Measurements from ENCODE around the gene OR8B3.

OR8B3 gene, protein sequence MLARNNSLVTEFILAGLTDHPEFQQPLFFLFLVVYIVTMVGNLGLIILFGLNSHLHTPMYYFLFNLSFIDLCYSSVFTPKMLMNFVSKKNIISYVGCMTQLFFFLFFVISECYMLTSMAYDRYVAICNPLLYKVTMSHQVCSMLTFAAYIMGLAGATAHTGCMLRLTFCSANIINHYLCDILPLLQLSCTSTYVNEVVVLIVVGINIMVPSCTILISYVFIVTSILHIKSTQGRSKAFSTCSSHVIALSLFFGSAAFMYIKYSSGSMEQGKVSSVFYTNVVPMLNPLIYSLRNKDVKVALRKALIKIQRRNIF

GRCh38 chr11:124398924-124399323 is at the start of gene OR8B3:
OR8B3 (minus strand) TSS chr11:124399024; CDS start chr11:124397351, 1,673 bp downstream.
- DNase-seq (ENCODE audit: low spot score in 2 of 2) (no peak), ATAC-seq (ENCODE audit: low read depth) (no peak)
- Mint-ChIP-seq H3K9me3 (no peaks in the 10 kb centered on the region), H3K27ac (no peak within 1 kb of the TSS), H3K4me3 (no peak within 1 kb of the TSS), H3K36me3 (no peaks in the 10 kb centered on the region), H3K4me1 (no peaks in the 10 kb centered on the region), H3K27me3 (no peaks in the 10 kb centered on the region)

DNA sequence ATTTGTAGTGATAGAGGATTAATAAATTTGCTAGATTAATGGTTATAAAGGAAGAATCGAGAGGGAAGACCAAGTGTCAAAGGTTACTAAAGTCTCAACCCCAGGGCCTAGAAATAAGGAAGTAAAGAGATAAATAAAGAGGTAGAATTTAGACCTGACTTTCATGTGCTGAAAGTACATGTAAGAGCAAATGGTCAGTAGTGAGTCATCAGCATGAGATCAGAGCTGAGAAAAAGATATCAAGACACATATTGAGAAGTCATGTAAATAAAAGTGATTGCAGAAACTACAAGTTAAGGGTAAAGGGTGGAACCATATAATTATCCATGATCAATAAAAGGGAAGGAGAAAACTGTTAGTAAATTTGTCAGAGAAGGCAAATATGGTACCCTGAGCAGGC is 48.1 kb upstream of the OR8B3 start:
- Mint-ChIP-seq H3K9me3 (peaks cover 5% of the 10 kb centered on the region), H3K4me3 (no peak overlapping the region), H3K4me1 (no peaks in the 10 kb centered on the region), H3K27me3 (no peaks in the 10 kb centered on the region), H3K36me3 (no peaks in the 10 kb centered on the region), H3K27ac (no peak overlapping the region)
- DNase-seq (ENCODE audit: low spot score in 2 of 2) (no peak), ATAC-seq (ENCODE audit: low read depth) (no peak)

DNA sequence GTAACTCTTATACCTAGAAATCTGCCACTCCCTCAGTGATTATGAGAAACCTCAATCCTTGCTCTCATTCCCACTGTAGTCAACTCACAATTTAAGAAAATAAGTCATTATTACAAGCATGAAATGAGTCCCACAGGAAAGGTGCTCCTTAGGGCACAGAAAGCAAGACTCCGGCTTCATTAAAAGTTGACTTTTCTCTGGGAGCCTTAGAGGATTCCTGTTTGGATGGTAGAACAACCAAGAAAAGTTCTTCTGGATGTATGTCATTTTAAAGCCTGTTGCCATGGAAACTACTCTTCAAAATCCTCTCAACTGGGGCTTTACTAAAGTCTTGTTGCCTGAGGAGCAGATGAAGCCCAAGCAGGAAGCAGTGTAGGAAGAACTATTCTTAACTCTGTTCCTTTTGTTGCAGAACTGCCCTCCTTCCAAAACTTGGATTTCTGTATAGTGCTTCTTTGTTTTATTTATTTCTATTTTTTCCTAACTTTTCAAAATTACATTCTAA is 46.9 kb upstream of the OR8B3 start, which contains the start of gene OR8B8:
Gene OR8B8 (minus strand): TSS at position 51 of the 505 bp plus-strand sequence. CDS start 4,611 bp downstream, outside the sequence.
- no peak for DNase-seq (ENCODE audit: low spot score in 2 of 2)
- Mint-ChIP-seq H3K4me1 (no peaks in the 10 kb centered on the region), H3K4me3 (no peak within 1 kb of the TSS), H3K27me3 (no peaks in the 10 kb centered on the region), H3K27ac (no peak within 1 kb of the TSS), H3K9me3 (peaks cover 1% of the 10 kb centered on the region), H3K36me3 (no peaks in the 10 kb centered on the region)
- ATAC-seq (ENCODE audit: low read depth), result no peak

- H3K27ac Mint-ChIP-seq, result no peak overlapping the region
- H3K4me1 Mint-ChIP-seq, result no peaks in the 10 kb centered on the region
- no peak for DNase-seq (ENCODE audit: low spot score in 2 of 2)
- no peaks in the 10 kb centered on the region for H3K36me3 Mint-ChIP-seq
- peaks cover 2% of the 10 kb centered on the region for H3K9me3 Mint-ChIP-seq
- ATAC-seq (ENCODE audit: low read depth), result no peak
- H3K27me3 Mint-ChIP-seq, result peaks cover 2% of the 10 kb centered on the region
- no peak overlapping the region for H3K4me3 Mint-ChIP-seq
These were observed 44.0 kb upstream of the OR8B3 start for GRCh38 chr11:124442847-124443246.

DNA sequence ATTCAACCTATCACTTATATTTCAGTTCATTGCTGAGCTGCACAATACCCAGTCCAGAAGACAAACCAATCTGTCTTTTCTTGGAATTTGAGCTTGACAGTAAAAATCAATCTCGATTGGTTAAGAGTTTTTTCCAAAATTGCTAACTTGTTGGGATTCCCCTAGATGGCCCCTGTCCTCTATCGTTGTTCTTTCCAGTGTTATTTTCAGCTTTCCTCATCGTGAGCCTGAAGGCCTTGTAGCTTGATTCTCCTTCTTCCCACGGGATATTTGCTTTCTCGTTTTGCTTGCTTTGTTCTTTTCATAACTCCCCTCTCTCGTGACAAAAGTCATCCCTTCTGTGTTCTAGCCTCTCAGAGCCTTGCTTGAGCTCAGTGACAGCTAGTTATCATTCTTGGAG is 43.6 kb upstream of the OR8B3 start:
- H3K36me3 Mint-ChIP-seq, result no peaks in the 10 kb centered on the region
- no peak for ATAC-seq (ENCODE audit: low read depth)
- no peaks in the 10 kb centered on the region for H3K4me1 Mint-ChIP-seq
- DNase-seq (ENCODE audit: low spot score in 2 of 2), result no peak
- peaks cover 2% of the 10 kb centered on the region for H3K27me3 Mint-ChIP-seq
- H3K9me3 Mint-ChIP-seq, result peaks cover 2% of the 10 kb centered on the region
- no peak overlapping the region for H3K4me3 Mint-ChIP-seq
- H3K27ac Mint-ChIP-seq, result no peak overlapping the region

DNA sequence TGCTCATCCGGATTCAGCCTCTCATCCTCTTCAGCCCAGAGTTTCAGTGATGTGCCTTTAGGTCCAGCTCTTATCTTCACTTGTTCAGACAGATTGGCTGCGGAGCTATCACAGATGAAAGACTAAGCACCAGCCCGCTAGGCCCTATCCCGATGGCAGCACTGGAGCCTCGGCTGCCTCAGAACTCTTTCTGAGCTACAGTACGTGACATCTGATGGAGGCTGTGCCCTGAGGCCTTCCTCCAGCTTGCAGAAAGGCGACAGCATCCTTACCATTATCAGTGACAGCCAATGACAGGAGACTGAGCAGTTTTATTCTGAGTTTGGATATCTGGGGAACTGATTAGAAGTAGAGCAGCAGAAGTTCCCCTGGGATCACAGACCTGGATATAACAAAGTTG is 42.7 kb upstream of the OR8B3 start:
- ATAC-seq (ENCODE audit: low read depth), result no peak
- no peaks in the 10 kb centered on the region for H3K36me3 Mint-ChIP-seq

GRCh38 chr11:124441081-124441480 is 42.3 kb upstream of the OR8B3 start:
- no peak overlapping the region for H3K27ac Mint-ChIP-seq
- peaks cover 2% of the 10 kb centered on the region for H3K27me3 Mint-ChIP-seq
- no peaks in the 10 kb centered on the region for H3K4me1 Mint-ChIP-seq
- H3K4me3 Mint-ChIP-seq, result no peak overlapping the region
- peaks cover 2% of the 10 kb centered on the region for H3K9me3 Mint-ChIP-seq
- ATAC-seq (ENCODE audit: low read depth), result no peak
- no peak for DNase-seq (ENCODE audit: low spot score in 2 of 2)
- no peaks in the 10 kb centered on the region for H3K36me3 Mint-ChIP-seq

More for the DNA sequence above, 42.7 kb upstream of the OR8B3 start:
- H3K27ac Mint-ChIP-seq, result no peak overlapping the region
- no peak for DNase-seq (ENCODE audit: low spot score in 2 of 2)
- peaks cover 2% of the 10 kb centered on the region for H3K9me3 Mint-ChIP-seq
- H3K4me3 Mint-ChIP-seq, result no peak overlapping the region
- peaks cover 2% of the 10 kb centered on the region for H3K27me3 Mint-ChIP-seq
- H3K4me1 Mint-ChIP-seq, result no peaks in the 10 kb centered on the region

- ATAC-seq (ENCODE audit: low read depth) (no peak), DNase-seq (ENCODE audit: low spot score in 2 of 2) (no peak)
- H3K4me1 Mint-ChIP-seq, result no peaks in the 10 kb centered on the region
- peaks cover 4% of the 10 kb centered on the region for H3K27me3 Mint-ChIP-seq
- no peak overlapping the region for H3K4me3 Mint-ChIP-seq
- no peak overlapping the region for H3K27ac Mint-ChIP-seq
- H3K36me3 Mint-ChIP-seq, result no peaks in the 10 kb centered on the region
- H3K9me3 Mint-ChIP-seq, result peaks cover 2% of the 10 kb centered on the region
These were observed 41.8 kb upstream of the OR8B3 start for GRCh38 chr11:124440608-124441007.

DNA sequence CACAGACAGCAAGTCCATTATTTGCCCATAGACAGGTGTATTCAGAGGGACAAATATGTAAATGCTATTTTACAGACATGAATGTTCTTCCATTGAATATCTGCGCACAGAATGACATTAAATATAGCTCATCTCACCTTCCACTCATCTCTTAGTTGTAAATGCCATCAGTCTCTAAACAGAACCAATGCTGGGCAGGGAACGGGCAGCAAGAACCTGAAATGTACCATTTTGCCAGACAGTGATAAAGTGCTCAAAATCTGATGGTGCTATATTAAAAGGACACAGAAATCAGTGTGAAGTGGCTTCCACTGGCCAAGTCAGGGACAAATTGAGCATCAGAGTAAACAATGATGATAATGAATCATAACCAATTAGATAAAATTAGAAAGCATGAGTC is 35.9 kb upstream of the OR8B3 start:
- no peak for ATAC-seq (ENCODE audit: low read depth)
- DNase-seq (ENCODE audit: low spot score in 2 of 2), result no peak
- Mint-ChIP-seq H3K4me3 (no peak overlapping the region), H3K4me1 (no peaks in the 10 kb centered on the region), H3K36me3 (no peaks in the 10 kb centered on the region), H3K27ac (no peak overlapping the region), H3K27me3 (peaks cover 8% of the 10 kb centered on the region), H3K9me3 (peaks cover 2% of the 10 kb centered on the region)

DNA sequence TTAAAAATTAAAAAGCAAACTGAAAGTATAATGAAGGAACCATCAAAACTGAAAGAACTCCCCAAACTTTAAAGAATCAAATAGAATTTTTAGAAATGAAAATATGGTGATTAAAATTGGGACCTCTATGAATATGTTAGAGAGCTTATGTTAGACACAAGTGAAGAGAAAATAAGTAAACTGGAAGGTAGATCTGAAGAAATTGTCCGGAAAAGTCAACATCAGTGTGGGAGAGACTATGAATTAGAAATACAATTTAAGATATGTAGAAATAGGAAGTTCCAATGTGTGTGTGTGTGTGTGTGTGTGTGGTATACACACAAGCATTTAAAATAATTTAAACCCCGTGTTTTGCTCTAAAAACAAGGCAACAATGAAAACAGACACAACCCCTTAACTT is 30.8 kb upstream of the OR8B3 start:
- peaks cover 5% of the 10 kb centered on the region for H3K27me3 Mint-ChIP-seq
- no peak for ATAC-seq (ENCODE audit: low read depth)
- H3K27ac Mint-ChIP-seq, result no peak overlapping the region
- H3K4me1 Mint-ChIP-seq, result no peaks in the 10 kb centered on the region
- DNase-seq (ENCODE audit: low spot score in 2 of 2), result no peak
- no peak overlapping the region for H3K4me3 Mint-ChIP-seq
- peaks cover 2% of the 10 kb centered on the region for H3K9me3 Mint-ChIP-seq
- no peaks in the 10 kb centered on the region for H3K36me3 Mint-ChIP-seq

- H3K9me3 Mint-ChIP-seq, result peaks cover under 1% of the 10 kb centered on the region
- H3K4me1 Mint-ChIP-seq, result no peaks in the 10 kb centered on the region
- no peaks in the 10 kb centered on the region for H3K36me3 Mint-ChIP-seq
- no peak within 1 kb of the TSS for H3K4me3 Mint-ChIP-seq
- H3K27ac Mint-ChIP-seq, result no peak within 1 kb of the TSS
- peaks cover 12% of the 10 kb centered on the region for H3K27me3 Mint-ChIP-seq
- ATAC-seq (ENCODE audit: low read depth) (no peak), DNase-seq (ENCODE audit: low spot score in 2 of 2) (no peak)
These were observed 25.6 kb upstream of the OR8B3 start, which contains the start of gene OR8B4 for GRCh38 chr11:124424384-124424921. OR8B4 (minus strand) TSS chr11:124424871; CDS start chr11:124424871, 0 bp downstream.

- DNase-seq (ENCODE audit: low spot score in 2 of 2) (no peak), ATAC-seq (ENCODE audit: low read depth) (no peak)
- Mint-ChIP-seq H3K4me1 (no peaks in the 10 kb centered on the region), H3K4me3 (no peak overlapping the region), H3K27me3 (peaks cover 12% of the 10 kb centered on the region), H3K27ac (no peak overlapping the region), H3K9me3 (no peaks in the 10 kb centered on the region), H3K36me3 (no peaks in the 10 kb centered on the region)
These were observed 22.2 kb upstream of the OR8B3 start for GRCh38 chr11:124421043-124421442.

- DNase-seq (ENCODE audit: low spot score in 2 of 2) (no peak), ATAC-seq (ENCODE audit: low read depth) (no peak)
- no peaks in the 10 kb centered on the region for H3K9me3 Mint-ChIP-seq
- H3K27ac Mint-ChIP-seq, result no peak overlapping the region
- H3K4me3 Mint-ChIP-seq, result no peak overlapping the region
- H3K27me3 Mint-ChIP-seq, result peaks cover 3% of the 10 kb centered on the region
- H3K4me1 Mint-ChIP-seq, result no peaks in the 10 kb centered on the region
- no peaks in the 10 kb centered on the region for H3K36me3 Mint-ChIP-seq
These were observed 16.6 kb upstream of the OR8B3 start for GRCh38 chr11:124415356-124415923.

DNA sequence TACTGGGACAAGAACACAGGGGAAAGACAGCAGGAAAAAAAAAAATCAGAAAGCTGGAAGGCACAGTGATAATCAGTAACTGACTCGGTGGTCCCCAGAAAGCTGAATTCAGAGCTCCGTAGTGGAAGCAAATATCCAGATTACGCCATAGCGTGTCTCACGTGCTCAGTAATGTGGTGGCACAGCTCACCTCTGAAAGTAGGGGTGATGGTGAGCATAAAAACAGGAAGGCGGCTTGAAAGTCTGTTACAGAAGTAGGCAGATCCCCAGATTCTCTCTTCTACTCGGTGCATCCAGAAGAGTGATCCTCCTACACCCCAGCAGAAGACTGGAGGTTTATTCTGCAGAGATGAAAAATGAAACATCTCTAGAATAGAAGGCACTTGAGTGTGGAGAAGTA is 11.1 kb upstream of the OR8B3 start:
- no peaks in the 10 kb centered on the region for H3K36me3 Mint-ChIP-seq
- H3K27me3 Mint-ChIP-seq, result peaks cover 7% of the 10 kb centered on the region
- no peak overlapping the region for H3K4me3 Mint-ChIP-seq
- H3K9me3 Mint-ChIP-seq, result no peaks in the 10 kb centered on the region
- DNase-seq (ENCODE audit: low spot score in 2 of 2) (no peak), ATAC-seq (ENCODE audit: low read depth) (no peak)
- peaks cover 3% of the 10 kb centered on the region for H3K4me1 Mint-ChIP-seq
- H3K27ac Mint-ChIP-seq, result no peak overlapping the region

Data from memory B cell (primary cell).